ENCODE measurements around the gene PPIF.

DNA sequence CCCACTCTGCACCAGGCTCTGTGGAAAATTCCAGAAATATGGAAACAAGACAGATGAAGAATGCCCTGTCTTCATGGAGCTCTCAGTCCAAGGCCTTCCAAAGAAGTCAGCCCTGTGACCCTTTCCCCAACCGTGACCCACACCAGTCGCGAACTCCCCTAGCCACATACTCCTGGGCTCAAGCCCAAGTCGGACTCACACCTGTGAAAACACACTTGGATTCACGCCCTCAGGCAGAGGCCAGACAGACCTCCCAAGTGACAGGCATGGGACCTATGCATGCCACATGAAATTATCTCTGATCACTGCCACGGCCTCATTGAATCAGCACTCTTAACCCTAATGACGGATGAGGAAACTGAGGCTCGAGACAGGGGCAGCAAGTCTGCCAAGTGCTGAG lies 55.7 kb downstream of the PPIF start:
- TF ChIP-seq, protein P1, sequence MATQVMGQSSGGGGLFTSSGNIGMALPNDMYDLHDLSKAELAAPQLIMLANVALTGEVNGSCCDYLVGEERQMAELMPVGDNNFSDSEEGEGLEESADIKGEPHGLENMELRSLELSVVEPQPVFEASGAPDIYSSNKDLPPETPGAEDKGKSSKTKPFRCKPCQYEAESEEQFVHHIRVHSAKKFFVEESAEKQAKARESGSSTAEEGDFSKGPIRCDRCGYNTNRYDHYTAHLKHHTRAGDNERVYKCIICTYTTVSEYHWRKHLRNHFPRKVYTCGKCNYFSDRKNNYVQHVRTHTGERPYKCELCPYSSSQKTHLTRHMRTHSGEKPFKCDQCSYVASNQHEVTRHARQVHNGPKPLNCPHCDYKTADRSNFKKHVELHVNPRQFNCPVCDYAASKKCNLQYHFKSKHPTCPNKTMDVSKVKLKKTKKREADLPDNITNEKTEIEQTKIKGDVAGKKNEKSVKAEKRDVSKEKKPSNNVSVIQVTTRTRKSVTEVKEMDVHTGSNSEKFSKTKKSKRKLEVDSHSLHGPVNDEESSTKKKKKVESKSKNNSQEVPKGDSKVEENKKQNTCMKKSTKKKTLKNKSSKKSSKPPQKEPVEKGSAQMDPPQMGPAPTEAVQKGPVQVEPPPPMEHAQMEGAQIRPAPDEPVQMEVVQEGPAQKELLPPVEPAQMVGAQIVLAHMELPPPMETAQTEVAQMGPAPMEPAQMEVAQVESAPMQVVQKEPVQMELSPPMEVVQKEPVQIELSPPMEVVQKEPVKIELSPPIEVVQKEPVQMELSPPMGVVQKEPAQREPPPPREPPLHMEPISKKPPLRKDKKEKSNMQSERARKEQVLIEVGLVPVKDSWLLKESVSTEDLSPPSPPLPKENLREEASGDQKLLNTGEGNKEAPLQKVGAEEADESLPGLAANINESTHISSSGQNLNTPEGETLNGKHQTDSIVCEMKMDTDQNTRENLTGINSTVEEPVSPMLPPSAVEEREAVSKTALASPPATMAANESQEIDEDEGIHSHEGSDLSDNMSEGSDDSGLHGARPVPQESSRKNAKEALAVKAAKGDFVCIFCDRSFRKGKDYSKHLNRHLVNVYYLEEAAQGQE (IDR thresholded peaks at IDR 0.05; ENCODE audit: insufficient read depth in 1 of 2, low read depth in 2 of 2, low read length in 2 of 2): no peak
- TF ChIP-seq TAF1 (IDR thresholded peaks at IDR 0.05; ENCODE audit: borderline replicate concordance, insufficient read depth, low read length) (no peak), POLR2AphosphoS5 (IDR thresholded peaks at IDR 0.05; ENCODE audit: low read depth, low read length) (no peak), SIN3A (IDR thresholded peaks at IDR 0.05; ENCODE audit: borderline replicate concordance, insufficient read depth, low read length) (no peak), FOXP2 (optimal IDR thresholded peaks at IDR 0.05; ENCODE audit: borderline replicate concordance, extremely low read depth, extremely low read length, insufficient read depth) (no peak)
